HG03159 (cell line): ENCODE measurements around the gene ECI1.
"Not testable (repeated sequence)": the region's sequence is repeated elsewhere in the genome, so short reads cannot be mapped to it uniquely, and the experiment has no call there.

Experiments used
- ATAC-seq: cut with Tn5 transposase; IDR thresholded peaks from one replicate; pipeline ENCODE4 v1.9.1; 2021; ENCODE audit warnings: mild to moderate bottlenecking, moderate library complexity; ENCODE audit not compliant: unreplicated experiment

Gene ECI1

GRCh38 chr16:2280461-2280860, 29.1 kb upstream of the ECI1 start:
- ATAC-seq, result no peak

GRCh38 chr16:2278956-2279800, 27.8 kb upstream of the ECI1 start:
- ATAC-seq, result no peak

DNA sequence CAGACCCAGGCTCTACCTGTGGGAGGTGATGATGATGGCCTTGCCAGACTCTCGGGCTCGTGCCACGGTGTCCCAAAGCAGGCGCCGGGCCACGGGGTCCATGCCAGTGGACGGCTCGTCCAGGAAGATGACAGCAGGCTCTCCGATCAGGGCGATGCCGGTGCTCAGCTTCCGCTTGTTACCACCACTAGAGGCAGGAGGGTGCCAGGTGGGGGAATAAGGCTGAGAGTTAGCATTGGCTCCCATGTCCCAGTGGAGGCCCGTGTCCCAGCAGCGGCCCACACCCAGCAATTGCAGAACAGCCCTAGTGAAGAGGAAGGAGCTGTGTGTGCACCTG, 26.9 kb upstream of the ECI1 start:
- no peak for ATAC-seq

GRCh38 chr16:2277466-2278271, 26.3 kb upstream of the ECI1 start:
- no peak for ATAC-seq

GRCh38 chr16:2276368-2277195, 25.2 kb upstream of the ECI1 start:
- ATAC-seq, result no peak

DNA sequence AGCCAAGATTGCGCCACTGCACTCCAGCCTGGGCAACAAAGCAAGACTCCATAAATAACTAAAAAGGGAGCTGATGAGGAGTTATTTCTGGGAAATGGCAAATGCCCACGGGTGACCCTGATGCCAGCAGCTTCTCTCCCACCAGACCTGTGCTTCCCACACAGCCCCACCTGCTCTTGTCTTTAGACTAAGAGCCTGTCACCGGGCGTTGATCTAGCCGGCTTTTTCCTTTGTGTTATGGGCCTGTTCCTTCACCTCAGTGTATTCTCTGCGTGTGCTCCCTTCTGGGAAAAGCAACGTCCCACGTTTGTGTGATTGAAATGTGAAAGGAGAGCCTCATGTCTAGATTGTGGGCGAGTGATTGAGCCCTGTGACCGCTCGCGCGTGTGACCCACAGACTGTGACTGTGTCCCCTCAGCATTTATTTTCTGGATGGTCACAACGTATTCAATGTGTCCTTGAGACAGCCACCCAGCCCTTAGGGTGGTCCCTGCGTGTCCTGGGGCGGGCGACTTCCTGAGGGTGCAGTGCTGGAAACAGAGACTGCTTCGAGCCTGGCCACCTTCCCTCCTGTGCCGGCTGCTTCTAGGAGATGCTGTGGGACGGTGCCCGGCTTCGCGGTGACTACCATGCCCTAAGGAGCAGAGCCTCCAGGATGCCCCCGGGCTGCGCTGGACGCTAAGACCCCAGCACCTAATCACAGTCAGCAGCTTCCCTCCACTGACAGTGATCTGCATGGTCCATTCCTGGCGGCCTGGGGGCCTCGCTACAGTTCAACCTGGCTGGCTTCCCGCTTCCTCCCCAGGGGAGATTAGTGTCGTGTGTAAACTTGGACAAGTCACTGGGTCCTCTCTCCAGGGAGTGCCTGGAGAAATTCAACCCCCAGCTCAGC, 24.3 kb upstream of the ECI1 start:
- ATAC-seq, result no peak

DNA sequence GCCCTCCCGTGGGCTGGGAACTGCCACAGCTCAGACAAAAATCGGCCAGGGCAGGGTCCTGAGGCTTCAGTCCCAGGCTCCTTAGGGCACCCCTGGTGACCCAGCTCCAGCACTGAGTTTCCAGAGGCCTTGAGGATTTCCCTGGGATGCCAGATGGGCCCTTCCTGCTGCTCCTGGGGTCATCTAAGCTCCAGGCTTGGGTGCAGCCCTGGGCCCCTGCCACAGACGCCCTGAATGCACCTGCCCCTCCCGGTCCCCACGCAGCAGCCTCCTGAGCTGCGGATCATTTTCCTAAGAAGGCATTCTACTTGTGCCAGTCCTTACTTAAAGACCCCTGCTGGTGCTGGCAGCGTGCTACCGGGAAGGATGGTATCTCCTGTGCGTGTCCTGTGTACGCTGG, 22.5 kb upstream of the ECI1 start:
- ATAC-seq, result no peak

- ATAC-seq, result no peak
Observed at GRCh38 chr16:2273484-2273883, 22.1 kb upstream of the ECI1 start.

GRCh38 chr16:2271848-2272461, 20.6 kb upstream of the ECI1 start:
- no peak for ATAC-seq

- ATAC-seq, result no peak
Observed at GRCh38 chr16:2270588-2271470, 19.4 kb upstream of the ECI1 start.

DNA sequence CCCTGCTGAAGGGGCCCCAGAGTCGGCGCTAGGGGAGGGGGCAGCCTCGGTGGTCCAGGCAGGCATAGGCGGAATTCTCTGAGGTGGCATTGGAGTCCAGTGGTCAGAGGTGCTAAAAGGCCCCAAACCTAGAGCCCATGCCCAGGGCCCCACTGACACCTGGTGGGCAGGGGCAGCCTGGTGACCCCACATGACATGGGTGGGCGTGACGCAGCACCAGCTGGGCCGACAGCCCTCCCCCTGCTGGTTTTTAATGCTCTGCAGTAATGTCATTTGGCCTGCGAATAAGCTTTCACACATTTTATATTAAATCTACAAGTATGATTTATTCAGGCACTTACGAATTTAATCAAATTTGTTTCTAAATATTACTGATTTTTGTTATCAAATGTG, 18.7 kb upstream of the ECI1 start:
- no peak for ATAC-seq

GRCh38 chr16:2267913-2268666, 16.7 kb upstream of the ECI1 start, which contains the start of gene RNPS1:
Gene RNPS1 (minus strand): TSS chr16:2268126. CDS start chr16:2264643, 3,483 bp downstream.
- peak; percentile 74 for ATAC-seq

DNA sequence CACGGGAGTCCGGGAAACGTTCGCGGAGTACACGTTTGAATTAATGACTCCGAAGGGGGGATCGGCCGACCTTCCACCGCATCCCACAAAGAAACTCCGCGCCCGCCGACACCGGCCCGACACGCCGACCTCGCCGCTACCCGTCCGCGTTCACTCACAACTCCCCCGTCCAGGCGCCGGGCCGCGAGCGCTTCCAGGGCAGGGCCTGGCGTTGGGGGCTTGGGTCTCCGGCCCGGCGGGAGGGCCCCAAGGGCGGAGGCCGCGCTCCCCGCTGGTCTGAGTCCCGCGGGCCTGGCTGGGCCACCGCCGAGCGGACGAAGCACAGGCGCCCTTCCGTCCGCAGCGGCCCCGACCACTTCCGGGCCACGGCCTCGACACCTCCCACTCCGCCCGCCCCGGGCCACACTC, 16.1 kb upstream of the ECI1 start:
- ATAC-seq, result peak; percentile 47

DNA sequence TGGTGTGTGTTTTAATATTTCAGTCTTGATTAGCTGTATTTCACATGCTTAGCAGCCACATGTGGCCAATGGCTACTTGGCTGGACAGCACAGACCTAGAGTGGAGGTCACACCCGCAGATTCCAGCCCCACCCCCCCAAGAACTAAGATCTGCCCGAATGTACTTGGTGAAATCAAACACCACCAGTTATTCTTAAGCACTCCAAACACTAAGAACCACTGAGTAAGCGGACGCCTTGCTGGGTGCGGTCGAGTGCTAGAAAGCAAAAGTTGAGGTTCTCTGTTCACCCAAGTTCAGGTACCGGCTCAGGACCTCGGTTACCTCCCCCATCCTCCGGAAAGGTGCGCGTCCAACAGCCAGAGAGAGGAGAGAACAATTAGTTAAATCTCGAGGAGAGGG, 15.5 kb upstream of the ECI1 start:
- not testable (repeated sequence) for ATAC-seq

DNA sequence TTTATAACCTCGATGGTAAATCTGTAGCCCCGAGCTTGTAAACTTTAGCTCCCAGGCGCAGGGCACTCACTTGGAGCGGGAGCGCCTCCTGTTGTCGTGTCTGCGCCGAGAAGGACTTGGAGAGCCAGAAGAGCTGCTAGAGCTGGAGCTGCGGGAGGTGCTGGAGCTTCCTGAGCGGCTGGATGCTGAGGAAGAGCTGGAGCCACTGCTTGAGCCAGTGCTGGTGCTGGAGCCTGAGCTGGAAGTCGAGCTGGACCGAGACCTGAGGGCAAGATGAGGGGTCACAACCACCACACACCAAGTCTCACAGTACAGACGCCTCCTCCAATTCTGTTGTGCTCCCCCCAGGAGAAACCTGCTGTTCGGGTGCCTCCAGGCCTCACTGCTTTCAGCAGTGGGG, 11.6 kb upstream of the ECI1 start:
- ATAC-seq, result not testable (repeated sequence)

GRCh38 chr16:2260250-2260649, 8.9 kb upstream of the ECI1 start:
- no peak for ATAC-seq

DNA sequence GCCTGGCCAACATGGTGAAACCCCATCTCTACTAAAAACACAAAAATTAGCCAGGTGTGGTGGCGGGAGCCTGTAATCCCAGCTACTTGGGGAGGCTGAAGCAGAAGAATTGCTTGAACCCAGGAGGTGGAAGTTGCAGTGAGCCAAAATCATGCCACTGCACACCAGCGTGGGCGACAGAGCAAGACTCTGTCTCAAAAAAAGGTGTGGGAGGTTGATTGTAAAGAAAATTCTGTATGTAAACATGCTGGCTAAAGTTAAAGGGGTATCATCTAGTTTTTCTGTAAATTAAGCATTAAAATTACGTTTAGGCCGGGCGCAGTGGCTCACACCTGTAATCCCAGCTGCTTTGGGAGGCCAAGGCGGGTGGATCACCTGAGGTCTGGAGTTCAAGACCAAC, 7.1 kb upstream of the ECI1 start:
- not testable (repeated sequence) for ATAC-seq

- no peak for ATAC-seq
Observed at GRCh38 chr16:2257726-2258125, 6.3 kb upstream of the ECI1 start.
